HTR-8/SVneo (cell line): Measurements from ENCODE around the gene TM9SF4.

Source experiments
- DNase-seq: peaks from one replicate; pipeline ENCODE4 v3.0.0; 2011; ENCODE audit warnings: low spot score, mixed read lengths; ENCODE audit not compliant: insufficient read length
- FAIRE-seq: peaks from 2 replicates; lab custom pipeline; 2011; peaks lifted over from hg19 to GRCh38; lab: Jason Lieb, UNC

TM9SF4 gene

DNA sequence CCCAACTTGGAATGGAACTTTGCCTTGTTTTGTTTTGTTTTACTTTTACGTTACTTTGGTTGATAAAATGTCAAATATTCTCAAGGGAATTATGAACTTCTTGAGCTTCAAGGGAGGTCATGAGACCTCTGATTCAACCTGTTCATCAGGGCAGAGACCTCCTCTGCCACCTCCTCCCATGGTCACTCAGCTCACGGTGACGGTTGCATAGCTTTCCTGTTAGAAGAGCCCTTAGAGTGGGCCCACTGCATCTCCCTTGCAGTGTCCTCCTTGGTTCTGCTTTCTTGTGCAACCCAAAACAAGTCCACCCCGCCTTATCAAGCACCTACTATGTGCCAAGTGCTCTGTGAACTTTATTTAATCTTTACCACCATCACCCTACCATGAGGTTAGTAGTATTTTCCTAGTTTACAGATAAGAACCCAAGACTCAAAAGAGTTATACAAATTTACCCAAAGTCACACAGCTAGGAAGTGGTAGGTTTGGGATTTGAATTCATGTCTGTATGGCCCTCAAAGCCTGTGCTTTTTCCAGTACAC is 15.5 kb downstream of the TM9SF4 start:
- no peak for DNase-seq

DNA sequence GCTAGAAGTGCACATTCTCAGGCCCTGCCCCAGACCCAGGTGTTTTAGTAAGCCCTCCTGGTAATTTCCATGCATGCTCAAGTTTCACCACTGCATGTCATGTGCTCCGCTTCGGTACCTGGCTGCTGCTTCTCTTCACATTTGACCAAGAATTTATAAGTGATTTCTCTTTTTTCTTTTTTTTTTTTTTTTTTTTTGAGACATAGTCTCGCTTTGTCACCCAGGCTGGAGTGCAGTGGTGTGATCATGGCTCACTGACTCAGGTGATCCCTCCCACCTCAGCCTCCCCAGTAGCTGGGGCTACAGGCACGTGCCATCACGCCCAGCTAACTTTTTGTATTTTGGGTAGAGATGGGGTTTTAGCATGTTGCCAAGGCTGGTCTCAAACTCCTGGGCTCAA is 16.0 kb downstream of the TM9SF4 start:
- no peak for FAIRE-seq
- no peak for DNase-seq

More for the DNA sequence above, 15.5 kb downstream of the TM9SF4 start:
- no peak for FAIRE-seq

DNA sequence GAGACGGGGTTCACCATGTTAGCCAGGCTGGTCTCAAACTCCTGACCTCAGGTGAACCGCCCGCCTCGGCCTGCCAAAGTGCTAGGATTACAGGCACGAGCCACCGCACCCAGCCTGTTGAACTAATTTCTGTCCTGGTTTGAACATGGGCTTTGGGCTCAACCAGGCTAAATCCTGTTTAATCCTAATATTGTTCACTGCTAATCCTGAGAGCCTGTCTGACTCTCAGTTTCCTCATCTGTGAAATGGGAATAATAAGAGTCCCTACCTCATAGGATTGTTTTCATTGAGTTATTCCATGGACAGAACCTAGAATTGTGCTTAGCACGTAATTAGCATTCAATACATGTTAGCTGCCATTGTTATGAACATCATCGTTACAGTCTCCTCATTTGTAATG is 17.4 kb downstream of the TM9SF4 start:
- FAIRE-seq (no peak), DNase-seq (no peak)

DNA sequence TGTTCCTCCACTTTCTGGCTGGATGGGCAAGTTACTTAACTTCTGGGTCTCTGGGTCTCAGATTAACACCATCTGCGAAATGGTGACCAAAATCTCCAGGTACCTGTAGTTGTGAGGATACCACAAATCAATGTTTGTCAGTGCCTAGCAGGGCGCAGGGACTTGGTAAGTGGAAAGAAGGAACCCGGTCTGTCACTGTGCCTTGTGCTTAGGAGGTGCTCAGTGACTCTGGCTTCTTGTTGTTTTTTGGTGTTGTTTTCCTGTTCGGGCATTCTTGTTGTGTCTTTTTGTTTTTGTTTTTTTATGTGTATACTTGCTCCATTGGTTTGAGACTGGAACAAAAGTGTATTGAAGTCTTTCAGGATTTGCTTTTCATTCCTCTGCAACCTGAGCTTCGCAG is 17.8 kb downstream of the TM9SF4 start:
- FAIRE-seq, result no peak
- DNase-seq, result no peak

DNA sequence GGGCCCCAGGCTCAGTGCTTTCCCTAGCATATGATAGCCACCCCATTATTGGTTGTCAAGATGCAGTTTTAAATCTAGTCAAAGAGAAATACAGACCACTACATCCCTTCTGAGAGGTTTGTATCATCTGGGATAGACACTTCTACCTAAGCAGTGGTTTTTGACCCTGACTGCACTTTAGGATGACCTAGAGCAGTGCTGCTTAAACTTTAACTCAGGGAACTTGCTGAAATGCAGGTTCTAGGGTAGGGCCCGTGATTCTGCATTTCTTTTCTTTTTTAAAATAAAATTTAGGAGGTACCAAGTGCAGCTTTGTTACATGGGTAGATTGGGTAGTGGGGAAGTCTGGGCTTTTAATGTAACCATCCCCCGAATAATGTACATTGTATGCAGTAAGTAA is 18.7 kb downstream of the TM9SF4 start:
- FAIRE-seq, result no peak
- no peak for DNase-seq

GRCh38 chr20:32129863-32130262 is 20.3 kb downstream of the TM9SF4 start:
- FAIRE-seq, result no peak
- no peak for DNase-seq

DNA sequence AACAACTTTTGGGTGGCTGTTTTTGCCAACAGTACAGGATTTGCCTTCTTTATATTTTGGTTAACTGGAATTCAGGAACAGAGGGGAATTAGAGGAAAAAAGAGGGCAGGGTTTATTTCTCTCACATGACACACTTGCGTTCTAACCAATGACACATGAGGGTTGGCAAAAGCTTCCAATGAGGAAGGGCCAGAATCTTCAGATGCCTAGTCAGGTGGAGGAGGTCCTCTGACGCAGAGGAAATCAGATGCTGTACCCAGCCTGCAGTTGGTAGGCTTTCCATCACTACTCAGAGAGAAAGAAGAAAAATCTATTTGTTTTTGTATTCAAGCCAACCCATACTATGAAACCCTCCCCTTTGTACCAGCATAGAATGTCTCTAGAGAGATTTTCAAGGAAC is 20.8 kb downstream of the TM9SF4 start:
- FAIRE-seq, result no peak

GRCh38 chr20:32130965-32131364 is 21.5 kb downstream of the TM9SF4 start:
- no peak for FAIRE-seq
- no peak for DNase-seq

More for the DNA sequence above, 20.8 kb downstream of the TM9SF4 start:
- DNase-seq, result no peak

- FAIRE-seq, result no peak
- DNase-seq, result no peak
Observed at GRCh38 chr20:32132911-32133549, 23.5 kb downstream of the TM9SF4 start.

- DNase-seq, result no peak
- FAIRE-seq, result no peak
Observed at GRCh38 chr20:32134026-32134425, 24.5 kb downstream of the TM9SF4 start.

- no peak for FAIRE-seq
- DNase-seq, result no peak
Observed at GRCh38 chr20:32135983-32136515, 26.5 kb downstream of the TM9SF4 start.

DNA sequence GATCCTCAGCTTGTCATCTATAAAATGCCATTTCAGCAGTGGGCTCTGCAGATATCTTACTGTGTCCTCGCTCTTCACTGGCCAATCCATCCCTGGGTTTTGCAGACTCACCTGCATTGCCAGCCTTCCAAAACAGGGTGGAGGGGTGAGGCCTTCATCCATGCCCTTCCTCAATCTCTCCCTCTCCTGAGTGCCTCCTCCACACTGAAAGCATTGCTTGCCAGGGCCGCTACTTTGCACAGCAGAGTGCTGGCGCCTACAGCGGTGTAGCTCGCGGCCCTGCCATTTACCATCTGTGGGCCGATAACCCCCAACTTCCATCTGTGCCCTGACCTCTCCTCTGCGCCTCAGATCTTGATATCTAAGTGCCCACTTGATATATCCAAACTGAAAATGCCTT is 29.4 kb downstream of the TM9SF4 start:
- DNase-seq, result no peak
- no peak for FAIRE-seq

GRCh38 chr20:32139947-32140346 is 30.4 kb downstream of the TM9SF4 start:
- DNase-seq (no peak), FAIRE-seq (no peak)

DNA sequence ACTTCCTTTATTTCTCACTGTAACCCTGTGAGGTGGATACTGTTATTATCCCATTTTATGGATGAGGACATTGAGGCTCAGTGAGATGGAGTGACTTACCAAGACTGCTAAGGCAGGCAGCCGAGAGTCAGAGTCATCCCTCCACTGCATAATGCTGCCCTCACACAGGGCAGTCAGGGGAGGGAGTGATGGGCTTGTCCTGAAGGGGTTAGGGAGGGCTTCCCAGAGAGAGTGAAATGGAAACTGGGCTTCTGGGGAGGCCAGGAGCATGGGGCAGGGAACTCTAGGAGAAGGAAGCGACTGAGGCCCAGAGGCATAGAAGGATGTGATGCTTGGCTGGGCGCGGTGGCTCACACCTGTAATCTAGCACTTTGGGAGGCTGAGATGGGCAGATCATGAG is 31.1 kb downstream of the TM9SF4 start:
- no peak for FAIRE-seq
- DNase-seq, result no peak

- no peak for DNase-seq
Observed at GRCh38 chr20:32141465-32141980, 32.0 kb downstream of the TM9SF4 start.

DNA sequence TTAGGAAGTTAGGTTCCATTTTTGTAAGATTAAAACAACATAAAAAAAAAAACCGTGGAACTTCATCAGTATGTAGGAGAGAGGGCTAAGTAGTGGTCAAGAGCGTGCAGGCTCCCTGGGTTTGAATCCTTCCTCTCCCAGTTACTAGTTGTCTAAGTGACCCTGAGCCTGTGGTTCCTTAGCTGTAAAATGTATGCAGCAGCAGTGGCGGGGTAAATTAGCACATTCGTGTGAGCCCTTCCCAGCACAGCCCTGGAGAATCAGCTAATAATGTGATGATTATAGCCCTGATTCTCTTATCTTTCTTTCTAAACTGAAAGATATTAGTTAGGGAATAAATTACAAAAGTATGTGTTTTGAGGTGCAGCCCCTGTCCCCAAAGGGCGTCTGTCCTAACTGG is 32.6 kb downstream of the TM9SF4 start:
- FAIRE-seq, result no peak
- DNase-seq, result no peak

More at GRCh38 chr20:32141465-32141980, 32.0 kb downstream of the TM9SF4 start:
- FAIRE-seq, result no peak

GRCh38 chr20:32142991-32143390 is 33.5 kb downstream of the TM9SF4 start:
- FAIRE-seq (no peak), DNase-seq (no peak)

- no peak for DNase-seq
- FAIRE-seq, result no peak
Observed at GRCh38 chr20:32144898-32145662, 35.6 kb downstream of the TM9SF4 start.

GRCh38 chr20:32149566-32150170 is 40.2 kb downstream of the TM9SF4 start:
- no peak for FAIRE-seq
- no peak for DNase-seq

DNA sequence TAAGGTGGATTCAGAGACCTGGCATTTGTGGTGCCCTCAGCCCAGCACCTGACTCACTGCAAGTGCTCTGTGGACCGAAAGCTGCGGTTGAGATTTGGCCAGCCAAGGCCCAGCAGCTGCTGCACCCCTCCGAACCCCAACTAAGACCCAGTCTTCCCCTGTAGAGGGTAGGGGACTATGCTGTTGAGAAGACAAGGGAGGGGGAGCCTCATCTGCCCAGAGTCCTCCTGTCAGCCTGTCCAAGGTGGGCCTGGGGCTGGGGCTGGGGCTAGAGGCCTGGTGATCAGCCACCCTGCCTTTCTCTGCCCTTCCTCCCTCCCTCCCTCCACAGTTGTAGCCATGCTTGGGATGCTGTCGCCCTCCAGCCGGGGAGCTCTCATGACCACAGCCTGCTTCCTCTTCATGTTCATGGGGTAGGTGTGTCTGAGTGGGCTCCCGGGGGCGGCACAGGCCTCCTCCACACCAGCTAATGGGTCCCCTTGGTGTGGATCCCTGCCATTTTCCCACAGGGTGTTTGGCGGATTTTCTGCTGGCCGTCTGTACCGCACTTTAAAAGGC is 40.9 kb downstream of the TM9SF4 start:
- DNase-seq (no peak), FAIRE-seq (no peak)
